ENCODE data around the gene ALS2.
A peak's percentile ranks its signal among the peaks of the same experiment; 100 is the strongest.
"Not testable (repeated sequence)": the region's sequence is repeated elsewhere in the genome, so short reads cannot be mapped to it uniquely, and the experiment has no call there.

ALS2 gene

DNA sequence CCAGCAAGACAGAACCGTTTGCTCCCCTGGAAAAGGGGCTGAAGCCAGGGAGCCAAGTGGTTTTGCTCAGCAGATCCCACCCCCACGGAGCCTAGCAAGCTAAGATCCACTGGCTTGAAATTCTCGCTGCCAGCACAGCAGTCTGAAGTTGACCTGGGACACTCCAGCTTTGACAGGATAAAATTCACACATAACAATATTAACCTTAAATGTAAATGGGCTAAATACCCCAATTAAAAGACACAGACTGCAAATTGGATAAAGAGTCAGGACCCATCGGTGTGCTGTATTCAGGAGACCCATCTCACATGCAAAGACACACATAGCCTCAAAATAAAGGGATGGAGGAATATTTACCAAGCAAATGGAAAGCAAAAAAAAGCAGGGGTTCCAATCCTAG is 109.5 kb downstream of the ALS2 start:
- not testable (repeated sequence) for DNase-seq

DNA sequence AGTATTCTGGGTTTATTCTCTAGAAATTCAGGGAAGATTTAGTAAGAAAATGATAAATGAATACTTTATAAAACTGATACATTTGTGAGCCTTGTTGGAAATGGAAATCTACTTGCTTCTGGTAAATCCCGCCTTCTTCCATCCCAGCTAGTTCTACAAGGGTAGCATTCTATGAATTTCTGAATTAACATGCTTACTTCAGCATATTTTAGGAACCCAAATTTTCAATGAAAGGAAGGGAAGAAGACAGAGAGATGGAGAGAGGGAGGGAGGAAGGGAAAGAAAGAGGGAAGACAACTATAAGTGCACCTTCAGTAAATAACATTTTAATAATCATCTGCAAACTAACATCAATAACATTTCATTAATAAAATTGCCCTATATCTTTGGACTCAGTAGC is 110.9 kb downstream of the ALS2 start:
- DNase-seq: no peak

DNA sequence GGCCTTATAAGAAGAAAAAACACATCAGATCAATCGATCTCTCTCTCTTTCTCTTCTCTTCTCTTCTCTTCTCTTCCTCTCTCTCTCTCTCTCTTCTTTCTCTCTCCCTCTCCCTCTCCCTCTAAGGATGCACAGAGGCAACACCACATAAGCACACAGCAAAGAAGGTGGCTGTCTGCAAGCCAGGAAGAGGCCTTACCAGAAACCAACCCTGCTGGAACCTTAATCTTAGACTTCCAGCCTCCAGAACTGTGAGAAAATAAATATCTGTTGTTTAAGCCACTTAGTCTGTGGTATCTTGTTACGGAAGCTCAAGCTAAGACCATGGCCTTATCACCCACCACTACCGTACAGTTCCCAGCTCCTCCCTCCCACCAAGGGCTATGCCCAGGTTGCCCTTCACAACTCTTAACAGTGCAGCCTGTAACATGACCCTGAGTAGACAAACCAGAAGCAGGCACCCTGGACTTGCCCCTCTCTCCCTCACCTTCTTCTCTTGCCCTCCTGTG is 112.3 kb downstream of the ALS2 start:
- no peak for DNase-seq

DNA sequence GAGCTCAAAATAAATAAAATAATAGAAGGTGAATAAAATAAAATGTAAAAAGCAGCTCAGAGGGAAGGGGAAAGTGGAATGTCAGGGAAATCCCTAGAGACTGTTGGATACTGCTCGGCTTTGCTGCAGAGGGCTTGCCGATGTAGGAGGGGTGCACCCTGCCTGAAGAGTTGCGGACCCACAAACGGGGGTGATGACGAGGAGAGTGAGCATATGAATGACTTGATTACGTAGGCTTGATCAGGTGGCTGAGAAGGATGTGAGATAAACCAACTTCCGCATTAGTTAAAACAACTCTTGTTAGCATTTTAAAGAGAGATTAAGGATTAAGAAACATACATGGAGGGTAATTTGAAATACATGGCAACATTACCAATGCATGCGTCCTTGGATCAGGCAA is 116.4 kb downstream of the ALS2 start:
- no peak for DNase-seq

DNA sequence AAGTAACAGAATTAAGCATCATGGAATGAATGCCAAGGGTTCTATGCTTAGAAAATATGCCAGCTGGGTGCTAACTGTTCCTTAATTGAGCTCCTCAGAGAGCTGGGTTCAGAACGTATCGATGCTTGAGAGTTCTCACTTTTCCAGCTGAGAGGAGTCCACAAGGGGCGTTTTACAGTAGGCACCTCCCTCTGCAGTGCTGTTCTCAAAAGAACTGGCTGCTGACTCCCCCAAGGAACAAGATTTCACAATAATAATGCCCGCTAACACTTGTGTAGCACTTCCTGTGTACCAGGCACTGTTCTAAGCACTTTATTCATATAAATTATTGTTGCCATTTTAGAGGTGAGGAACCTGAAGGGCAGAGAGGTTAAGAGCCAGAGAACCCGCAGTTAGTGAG is 119.4 kb downstream of the ALS2 start:
- DNase-seq: no peak

DNA sequence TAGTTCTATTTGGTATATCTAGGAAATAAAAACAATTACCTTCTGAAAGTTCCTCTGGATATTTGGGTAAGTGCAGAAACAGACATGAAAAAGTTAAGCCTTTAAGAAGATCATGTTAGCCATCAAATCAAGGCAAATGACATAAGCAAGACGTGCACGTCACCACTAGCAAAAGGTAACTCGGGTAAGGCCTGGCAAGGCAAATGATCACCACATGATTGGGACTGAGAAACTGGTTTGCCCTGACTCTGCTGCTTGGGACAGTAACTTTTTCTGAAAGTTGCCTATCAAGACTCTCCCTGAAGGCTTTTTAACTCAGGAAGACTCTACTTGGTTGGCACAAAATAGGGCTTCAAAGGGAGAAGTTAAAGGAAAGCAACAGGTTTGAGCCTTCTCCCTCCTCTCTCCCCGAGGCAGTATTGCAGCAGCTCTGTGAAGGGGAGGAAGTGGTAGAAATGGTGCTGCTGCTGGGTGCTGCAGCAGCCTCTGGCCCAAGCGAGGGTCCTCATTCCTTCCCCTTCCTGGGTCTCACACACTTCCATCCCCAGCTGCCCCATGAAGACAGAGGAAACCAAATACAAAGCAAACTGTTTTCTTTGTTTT is 120.3 kb downstream of the ALS2 start:
- DNase-seq: no peak

DNA sequence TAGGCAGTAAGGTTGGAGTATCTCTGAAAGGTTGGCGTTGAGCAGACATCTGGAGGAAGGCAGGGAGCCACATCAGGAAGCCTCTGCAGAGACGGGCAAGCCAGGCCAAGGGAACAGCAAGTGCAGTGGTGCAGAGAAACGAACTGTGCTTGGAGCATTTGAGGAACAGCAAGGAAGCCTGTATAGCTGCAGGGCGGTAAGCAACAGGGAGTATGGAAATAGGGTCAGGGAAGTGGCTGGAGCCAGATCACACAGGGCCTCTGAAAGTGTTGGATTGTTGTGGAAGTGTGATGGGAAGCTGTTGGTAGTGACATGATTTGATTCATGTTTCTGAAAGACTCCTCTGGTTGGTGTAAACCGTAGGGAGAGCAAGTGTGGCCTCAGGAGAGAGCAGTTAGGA is 124.0 kb downstream of the ALS2 start:
- DNase-seq: no peak

DNA sequence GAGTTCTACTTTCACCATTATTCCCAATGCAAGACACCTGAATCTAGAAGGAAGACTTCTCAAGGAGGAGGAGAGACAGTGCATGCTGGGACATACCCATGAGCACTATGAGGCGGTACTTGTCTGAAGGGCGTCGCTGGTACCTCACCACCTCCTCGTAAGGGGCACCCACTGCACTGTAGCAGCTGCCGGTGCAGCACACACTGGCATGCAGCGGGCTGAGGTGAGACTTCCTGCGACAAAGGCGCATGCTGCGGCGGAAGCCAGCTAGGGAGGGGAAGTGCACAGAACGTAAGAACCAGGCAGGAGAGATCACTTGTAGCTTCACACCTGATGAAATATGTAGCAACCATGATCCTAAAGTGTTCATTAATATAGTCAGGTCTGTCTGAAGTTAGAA is 124.6 kb downstream of the ALS2 start:
- DNase-seq: peak; percentile 37

DNA sequence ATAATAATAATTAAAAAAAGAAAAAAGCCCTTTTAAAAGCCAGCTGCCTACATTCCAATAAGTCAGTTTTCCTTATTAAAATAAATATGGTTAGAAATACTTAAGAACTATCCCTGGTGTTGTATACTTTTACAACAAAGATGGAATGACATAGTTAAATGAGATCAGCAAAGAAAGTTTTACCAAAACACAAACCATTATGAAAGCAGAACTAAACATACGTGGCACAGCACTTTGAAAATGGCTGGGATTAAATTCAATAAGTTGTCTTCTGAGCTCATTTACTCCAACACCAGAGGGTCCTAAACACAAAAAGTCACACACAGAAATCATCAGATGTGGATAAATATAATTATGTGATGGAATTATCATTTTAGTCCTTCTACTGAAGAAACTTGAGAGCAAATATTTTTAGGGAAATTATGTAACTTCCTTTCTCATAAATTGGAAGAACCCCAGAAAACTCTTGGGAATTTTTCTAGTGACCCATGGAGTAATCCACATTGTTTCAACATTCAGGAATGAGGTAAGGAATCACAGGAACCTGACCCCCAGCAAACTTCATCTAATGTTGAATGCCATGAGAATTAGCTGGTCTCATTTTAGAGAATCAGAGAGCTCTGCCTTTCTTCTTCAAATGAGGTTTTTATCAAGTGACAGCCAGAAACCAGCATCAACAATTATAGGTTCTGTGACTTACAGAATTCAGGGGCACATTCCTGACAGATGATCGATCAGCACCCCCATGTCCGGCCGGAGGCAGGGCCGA is 125.9 kb downstream of the ALS2 start:
- DNase-seq: no peak

DNA sequence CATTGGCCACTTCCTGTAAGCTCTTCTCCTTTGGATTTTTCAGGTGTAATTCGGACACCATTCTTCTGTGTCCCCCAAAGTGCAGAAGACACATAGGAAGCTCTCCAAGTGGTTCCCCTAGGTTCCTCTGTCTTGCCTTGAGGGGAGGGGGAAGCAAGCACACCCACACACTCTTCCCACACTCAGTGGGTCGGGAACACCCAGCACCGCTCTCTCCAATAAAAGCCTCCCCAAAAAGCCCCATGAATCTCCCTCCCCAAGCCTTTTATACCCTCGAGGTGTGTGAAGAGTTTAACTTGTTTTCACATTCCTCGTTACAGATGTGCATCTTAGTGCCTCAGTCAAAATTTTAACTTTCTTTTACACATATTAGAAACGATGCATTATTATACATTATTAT is 127.5 kb downstream of the ALS2 start:
- DNase-seq: no peak

Measured in CD4-positive, alpha-beta T cell treated with Interferon gamma for 1 hour (primary cell).